ENCODE measurements around the gene SPDYE2. TPM values are rescaled to one million over a fixed set of nuclear protein-coding genes. Genes with fewer than 3 reads are reported as not detected.
"Not testable (repeated sequence)": the region's sequence is repeated elsewhere in the genome, so short reads cannot be mapped to it uniquely, and the experiment has no call there.

Gene SPDYE2
- total RNA-seq, 1 donor from 2014 or later = not detected

- not testable (repeated sequence) for DNase-seq (ENCODE audit: low read depth)
These were observed 15.9 kb upstream of the SPDYE2 start for GRCh38 chr7:102535062-102535615.

DNA sequence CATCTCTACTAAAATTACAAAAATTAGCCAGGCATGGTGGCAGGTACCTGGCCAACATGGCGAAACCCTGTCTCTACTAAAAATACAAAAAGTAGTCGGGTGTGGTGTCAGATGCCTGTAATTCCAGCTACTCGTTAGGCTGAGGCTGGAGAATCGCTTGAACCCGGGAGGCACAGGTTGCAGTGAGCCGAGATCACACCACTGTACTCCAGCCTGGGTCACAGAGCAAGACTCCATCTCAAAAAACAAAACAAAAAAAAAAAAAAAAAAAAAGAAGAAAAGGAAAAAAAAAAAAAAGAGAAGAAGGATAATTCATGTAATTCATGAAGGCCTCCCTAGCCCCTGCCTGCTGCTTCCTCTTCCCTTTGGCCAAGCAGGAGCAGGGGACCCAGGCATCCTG is 10.4 kb upstream of the SPDYE2 start:
- not testable (repeated sequence) for DNase-seq (ENCODE audit: low read depth)

- DNase-seq (ENCODE audit: low read depth) = not testable (repeated sequence)
These were observed 8.9 kb upstream of the SPDYE2 start for GRCh38 chr7:102542083-102542482.

- not testable (repeated sequence) for DNase-seq (ENCODE audit: low read depth)
These were observed 8.3 kb upstream of the SPDYE2 start for GRCh38 chr7:102542771-102543170.

- DNase-seq (ENCODE audit: low read depth) = not testable (repeated sequence)
These were observed 7.4 kb upstream of the SPDYE2 start, which contains the start of gene UPK3BL2 for GRCh38 chr7:102543596-102543995. UPK3BL2 (minus strand) TSS chr7:102543696; CDS start chr7:102543636, 60 bp downstream.

GRCh38 chr7:102544372-102544771 is 6.7 kb upstream of the SPDYE2 start:
- not testable (repeated sequence) for DNase-seq (ENCODE audit: low read depth)

DNA sequence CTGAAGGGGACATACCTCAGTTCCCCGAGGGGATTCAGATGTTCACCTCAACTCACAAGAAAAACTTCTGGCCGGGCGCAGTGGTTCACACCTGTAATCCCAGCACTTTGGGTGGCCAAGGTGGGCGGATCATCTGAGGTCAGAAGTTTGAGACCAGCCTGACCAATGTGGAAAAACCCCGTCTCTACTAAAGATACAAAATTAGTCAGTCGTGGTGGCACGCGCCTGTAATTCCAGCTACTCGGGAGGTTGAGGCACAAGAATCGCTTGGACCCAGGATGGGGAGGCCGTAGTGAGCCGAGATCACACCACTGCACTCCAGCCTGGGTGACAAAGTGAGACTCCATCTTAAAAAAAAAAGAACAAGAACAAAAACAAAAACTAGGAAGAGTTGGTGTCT is 5.7 kb upstream of the SPDYE2 start:
- DNase-seq (ENCODE audit: low read depth) = not testable (repeated sequence)

- not testable (repeated sequence) for DNase-seq (ENCODE audit: low read depth)
These were observed 4.7 kb upstream of the SPDYE2 start for GRCh38 chr7:102546353-102546752.

DNA sequence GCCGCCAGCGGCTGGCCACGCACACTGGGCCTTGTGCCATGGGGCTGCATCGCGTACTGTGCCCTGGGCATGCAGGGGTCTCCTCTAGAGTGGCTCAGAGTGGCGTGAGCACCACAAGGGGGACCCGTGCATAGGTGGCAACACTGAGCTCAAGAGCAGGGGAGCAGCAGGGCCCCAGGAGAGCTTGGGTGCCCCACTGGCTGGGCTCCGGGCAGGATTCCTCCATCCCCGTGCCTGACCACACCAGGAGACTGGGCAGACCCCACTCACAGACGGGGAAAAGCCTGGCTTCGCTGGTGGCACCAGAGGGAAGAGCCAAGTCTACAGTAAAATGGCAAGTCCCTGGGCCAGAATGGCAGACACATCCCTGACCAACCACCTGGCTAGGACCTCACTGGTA is 17.6 kb downstream of the SPDYE2 start:
- DNase-seq (ENCODE audit: low read depth) = not testable (repeated sequence)

DNA sequence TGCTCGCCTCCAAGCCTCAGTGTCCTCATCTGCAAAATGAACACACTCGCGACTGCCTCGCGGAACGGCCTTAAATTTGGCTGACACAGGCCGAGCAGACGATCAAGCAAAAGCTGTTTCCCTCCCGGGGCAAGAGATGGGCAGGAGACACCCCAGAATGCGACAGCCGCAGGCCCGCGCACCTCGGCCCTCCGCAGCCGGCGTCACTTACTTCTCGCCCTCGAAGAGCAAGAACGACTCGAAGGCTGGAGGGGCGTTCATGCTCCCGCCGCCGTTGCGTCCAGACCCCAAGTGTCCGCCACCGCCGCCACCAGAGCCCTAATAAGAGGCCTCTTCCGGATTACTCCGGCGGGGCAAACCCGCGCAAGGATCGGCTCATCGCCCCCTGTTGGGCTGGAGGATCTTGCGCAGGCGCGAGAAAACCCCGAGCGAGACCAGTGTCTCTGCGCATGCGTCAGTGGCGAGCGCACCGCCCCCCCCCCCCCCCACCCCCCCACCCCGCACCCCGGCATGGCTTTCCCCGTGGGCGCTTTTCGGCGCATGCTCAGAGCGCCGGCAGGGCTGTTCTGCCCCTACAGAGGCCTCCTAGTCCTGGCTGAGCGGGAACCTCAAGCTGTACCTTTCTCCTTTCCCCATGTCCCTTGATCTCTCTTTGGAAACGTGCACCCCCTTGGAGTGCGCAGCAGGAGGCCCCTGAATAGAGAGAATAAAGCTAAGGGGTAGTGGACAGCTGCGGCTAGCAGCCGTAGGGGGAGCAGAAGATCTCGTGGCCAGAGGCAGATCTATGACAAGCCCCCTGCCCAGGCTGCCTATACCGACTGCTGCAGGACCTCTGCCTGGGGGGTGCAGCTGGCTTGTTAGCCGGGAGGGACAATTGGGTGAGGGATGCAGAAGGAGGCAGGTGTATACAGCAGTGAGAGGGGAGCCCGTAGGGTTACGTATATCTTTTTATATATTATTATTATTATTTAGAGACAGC is 21.5 kb downstream of the SPDYE2 start, which contains the start of gene POLR2J3:
Gene POLR2J3 (minus strand): TSS at position 323 of the 979 bp plus-strand sequence. CDS start 62 bp downstream, at position 261.
- DNase-seq (ENCODE audit: low read depth) = not testable (repeated sequence)

- not testable (repeated sequence) for DNase-seq (ENCODE audit: low read depth)
These were observed 23.6 kb downstream of the SPDYE2 start for GRCh38 chr7:102574607-102575006.

DNA sequence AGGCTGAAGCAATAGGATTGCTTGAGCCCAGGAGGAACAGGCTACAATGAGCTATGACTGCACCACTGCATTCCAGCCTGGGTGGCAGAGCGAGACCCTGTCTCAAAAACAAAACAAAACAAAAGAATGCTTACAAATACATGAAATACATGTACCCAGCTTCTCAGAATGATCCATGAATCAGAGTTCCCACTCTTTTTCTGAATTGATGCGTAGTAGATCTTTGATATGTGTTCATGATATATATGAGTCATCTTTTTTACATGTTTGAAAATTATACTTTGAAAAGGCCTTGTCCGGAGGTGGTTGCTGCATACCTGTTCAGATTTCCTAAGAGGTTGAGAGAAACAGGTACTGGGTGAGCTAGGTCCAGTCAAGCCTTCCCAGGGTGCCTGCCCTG is 25.3 kb downstream of the SPDYE2 start:
- DNase-seq (ENCODE audit: low read depth) = not testable (repeated sequence)

DNA sequence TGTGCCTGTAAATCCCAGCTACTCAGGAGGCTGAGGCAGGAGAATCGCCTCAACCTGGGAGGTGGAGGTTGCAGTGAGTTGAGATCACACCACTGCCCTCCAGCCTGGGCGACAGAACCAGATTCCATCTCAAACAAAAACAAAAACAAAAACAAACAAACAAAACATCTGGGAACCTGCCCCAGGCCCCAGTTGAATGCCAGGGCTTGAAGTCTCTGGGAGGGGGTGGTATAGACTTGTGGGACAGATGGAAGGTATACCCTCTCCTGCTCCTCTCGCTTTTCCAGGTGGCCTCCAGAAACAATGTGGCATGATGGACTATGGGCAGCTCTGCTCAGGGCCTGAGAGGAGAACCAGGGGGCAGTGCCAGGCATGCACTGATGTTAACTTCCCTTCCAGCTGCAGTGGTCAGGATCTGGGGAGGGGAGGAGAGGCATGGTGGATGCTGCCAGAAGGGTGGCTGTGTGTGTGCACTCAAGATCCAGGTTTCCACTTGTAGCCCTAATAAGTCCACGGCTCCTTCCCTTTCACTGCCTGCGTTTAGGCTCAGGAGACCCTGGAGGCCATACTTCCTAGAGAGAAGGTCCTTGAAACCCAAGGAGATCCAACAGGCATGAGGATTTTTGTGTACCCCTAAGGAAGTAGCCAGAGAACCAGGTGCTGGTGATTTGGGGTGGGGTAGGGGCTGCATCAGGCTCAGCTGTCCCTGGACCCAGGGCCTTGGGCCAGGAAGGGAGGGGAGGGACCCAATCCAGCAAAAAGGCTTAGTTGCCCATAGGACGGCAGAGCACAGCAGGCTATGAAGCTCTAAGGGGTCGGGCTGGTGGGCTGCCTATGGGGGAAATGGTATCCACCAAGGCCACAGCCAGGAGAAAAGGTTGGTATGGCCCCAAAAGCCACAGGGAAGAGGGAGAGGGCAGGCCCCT is 26.6 kb downstream of the SPDYE2 start:
- DNase-seq (ENCODE audit: low read depth) = not testable (repeated sequence)

GRCh38 chr7:102578486-102578885 is 27.5 kb downstream of the SPDYE2 start:
- not testable (repeated sequence) for DNase-seq (ENCODE audit: low read depth)

- DNase-seq (ENCODE audit: low read depth) = not testable (repeated sequence)
These were observed 30.7 kb downstream of the SPDYE2 start for GRCh38 chr7:102581722-102582121.

DNA sequence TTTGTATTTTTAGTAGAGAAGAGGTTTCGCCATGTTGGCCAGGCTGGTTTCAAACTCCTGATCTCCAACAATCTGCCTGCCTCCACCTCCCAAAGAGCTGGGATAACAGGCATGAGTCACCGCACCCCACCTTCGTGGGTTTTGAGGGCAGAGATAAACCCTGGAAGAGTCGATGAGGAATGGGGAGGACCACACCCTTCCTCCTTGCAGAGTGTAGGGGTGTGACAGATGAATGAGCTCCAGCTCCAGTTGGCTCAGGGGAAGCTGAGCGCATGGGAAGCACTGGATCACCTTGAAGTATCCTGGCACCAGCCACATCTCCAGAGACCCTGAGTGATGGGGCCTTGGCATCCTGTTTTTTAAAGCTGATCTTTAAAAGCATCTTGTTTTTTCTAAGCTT is 32.5 kb downstream of the SPDYE2 start:
- not testable (repeated sequence) for DNase-seq (ENCODE audit: low read depth)

DNA sequence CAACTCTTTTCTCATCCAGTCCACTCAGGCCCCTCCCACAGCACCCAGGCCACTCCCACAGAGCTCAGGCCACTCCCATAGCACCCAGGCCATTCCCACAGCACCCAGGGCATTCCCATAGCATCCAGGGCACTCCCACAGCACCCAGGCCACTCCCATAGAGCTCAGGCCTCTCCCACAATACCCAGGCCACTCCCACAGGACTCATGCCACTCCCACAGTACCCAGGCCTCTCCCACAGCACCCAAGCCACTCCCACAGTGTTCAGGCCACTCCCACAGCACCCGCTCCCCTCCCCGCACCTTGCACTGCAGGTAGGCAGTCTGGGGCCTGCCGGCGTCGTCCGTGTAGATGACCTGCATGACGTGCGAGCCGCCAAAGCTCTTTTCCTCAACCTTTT is 38.8 kb downstream of the SPDYE2 start:
- DNase-seq (ENCODE audit: low read depth) = not testable (repeated sequence)

DNA sequence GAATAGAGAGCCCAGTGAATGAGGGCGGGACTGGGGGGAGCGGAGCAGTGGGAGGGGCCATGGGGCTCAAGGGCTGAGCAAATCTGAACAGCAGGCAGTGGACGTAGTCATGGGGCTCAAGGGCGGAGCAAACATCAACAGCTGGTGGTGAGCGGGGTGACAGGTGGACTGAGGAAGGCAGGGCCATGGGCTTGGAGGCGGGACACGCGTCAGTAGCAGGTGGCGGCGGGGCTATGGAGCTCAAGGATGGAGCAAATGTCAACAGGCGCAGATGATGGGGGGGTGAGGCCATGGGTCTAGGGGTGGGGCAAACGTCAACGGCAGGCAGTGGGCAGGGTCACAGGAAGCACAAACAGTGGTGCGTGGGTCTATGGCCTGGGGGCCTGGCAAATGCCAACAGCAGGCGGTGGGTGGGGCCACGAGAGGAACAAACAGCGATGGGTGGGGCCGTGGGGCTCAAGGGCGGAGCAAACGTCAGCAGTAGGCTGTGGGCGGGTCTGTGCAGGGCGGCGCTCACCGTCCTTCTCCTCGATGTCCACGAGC is 41.5 kb downstream of the SPDYE2 start:
- DNase-seq (ENCODE audit: low read depth) = not testable (repeated sequence)

DNA sequence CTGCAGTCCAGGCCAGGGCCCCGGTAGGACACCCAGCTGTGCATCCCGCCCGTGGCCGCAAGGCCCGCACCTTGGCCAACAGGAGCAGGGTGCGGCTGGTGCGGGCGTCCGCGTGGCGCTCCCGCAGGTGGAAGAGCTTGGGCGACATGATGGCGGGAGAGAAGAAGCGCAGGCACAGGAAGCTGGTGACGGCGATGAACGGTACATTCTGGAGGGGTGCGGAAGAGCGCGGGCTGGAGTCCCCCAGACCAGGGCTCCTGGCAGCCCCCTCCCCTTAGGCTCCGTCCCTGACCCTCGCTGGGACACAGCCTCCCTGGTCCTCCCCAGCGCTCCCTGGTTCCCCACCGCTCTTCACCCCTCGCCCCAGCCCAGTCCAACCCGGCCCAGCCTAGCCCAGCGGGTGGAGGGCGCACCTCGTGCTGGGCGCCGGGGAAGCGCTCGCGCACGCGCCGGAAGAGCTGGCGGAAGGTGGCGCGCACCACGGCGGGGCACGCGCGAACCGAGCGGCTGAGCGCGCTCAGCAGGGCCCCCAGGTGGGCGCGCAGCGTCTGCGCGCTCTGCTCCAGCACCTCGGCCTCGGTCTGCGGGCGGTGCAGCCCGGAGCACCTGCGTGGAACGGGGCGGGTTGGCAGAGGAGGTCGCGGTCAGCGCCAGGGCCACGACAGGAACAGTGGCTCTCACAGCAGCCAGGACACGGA is 42.8 kb downstream of the SPDYE2 start:
- DNase-seq (ENCODE audit: low read depth) = not testable (repeated sequence)

DNA sequence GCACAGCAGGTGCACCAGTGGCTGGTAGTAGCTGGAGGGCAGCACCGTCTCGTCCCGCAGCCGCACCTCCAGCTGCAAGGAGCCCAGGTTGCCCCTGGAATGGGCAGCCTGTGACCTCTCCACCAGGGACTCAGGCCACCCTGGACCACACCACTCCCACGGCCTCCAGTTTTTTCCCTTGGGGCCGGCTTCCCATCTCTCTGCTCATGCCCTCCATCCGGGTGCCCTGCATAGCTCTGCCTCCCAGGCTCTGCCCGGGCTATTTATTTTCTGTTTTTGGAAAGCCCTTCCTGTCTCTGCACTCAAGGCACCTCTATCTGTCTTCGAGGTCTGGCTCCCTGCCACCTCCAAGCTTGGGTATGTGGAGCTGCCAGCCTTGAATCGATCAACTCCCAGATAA is 45.0 kb downstream of the SPDYE2 start:
- DNase-seq (ENCODE audit: low read depth) = not testable (repeated sequence)

Data from myocyte (in vitro differentiated cells).